GM10248 (cell line): ENCODE measurements around the gene TEPSIN.

ENCODE experiments used
- CTCF ChIA-PET: fragments of 300-600 bp; sonication (Branson Sonifier 250); formaldehyde crosslinking; extraction: SDS; loops from one replicate; lab custom pipeline; 2021; ENCODE audit warnings: antibody characterized with exemption; lab: Yijun Ruan, JAX
- POLR2A ChIA-PET: fragments of 350-650 bp; sonication (Branson Sonifier 250); formaldehyde crosslinking; extraction: SDS; loops from one replicate; lab custom pipeline; 2020; ENCODE audit warnings: antibody characterized with exemption; lab: Yijun Ruan, JAX
- DNase-seq: peaks from one replicate; pipeline ENCODE4 v3.0.0; 2012; ENCODE audit errors: extremely low spot score
- CTCF ChIP-seq: IDR thresholded peaks from 2 replicates; pipeline ENCODE4 v1.5.1; 2012; ENCODE audit warnings: mild to moderate bottlenecking, low read depth; ENCODE audit errors: extremely low read depth, missing control alignments, control extremely low read depth

Gene TEPSIN

GRCh38 chr17:81246679-81247338 is 8.0 kb upstream of the TEPSIN start:
- ChIA-PET POLR2A (no interaction called here), CTCF (interaction anchor here (2.5 kb wide), 1 partner anchor 238 kb away, joined by 9 read pairs; no protein-coding TSS in a partner anchor)
- TF ChIP-seq CTCF: no peak
- no peak for DNase-seq

GRCh38 chr17:81246343-81246670 is 7.5 kb upstream of the TEPSIN start:
- CTCF ChIA-PET: interaction anchor here (2.5 kb wide), 1 partner anchor 238 kb away, joined by 9 read pairs; no protein-coding TSS in a partner anchor
- no peak for DNase-seq
- TF ChIP-seq CTCF: no peak
- POLR2A ChIA-PET: no interaction called here

- DNase-seq: no peak
- TF ChIP-seq CTCF: no peak
- POLR2A ChIA-PET: no interaction called here
- CTCF ChIA-PET: interaction anchor here (0.9 to 2.6 kb wide), 3 partner anchors 7 to 239 kb away, joined by 3 to 9 read pairs (median 5); no protein-coding TSS in a partner anchor
Measured at GRCh38 chr17:81245665-81246342, 6.9 kb upstream of the TEPSIN start.

- DNase-seq: peak; percentile 59
- CTCF ChIA-PET: interaction anchor here (0.9 to 2.6 kb wide), 3 partner anchors 8 to 240 kb away, joined by 3 to 9 read pairs (median 5); no protein-coding TSS in a partner anchor
- POLR2A ChIA-PET: no interaction called here
- TF ChIP-seq CTCF: no peak
Measured at GRCh38 chr17:81245024-81245664, 6.3 kb upstream of the TEPSIN start.

- ChIA-PET POLR2A (no interaction called here), CTCF (interaction anchor here (0.9 to 2.6 kb wide), 3 partner anchors 8 to 240 kb away, joined by 3 to 9 read pairs (median 5); no protein-coding TSS in a partner anchor)
- no peak for TF ChIP-seq CTCF
- DNase-seq: no peak
Measured at GRCh38 chr17:81244358-81245023, 5.6 kb upstream of the TEPSIN start.

GRCh38 chr17:81243333-81243664 is 4.4 kb upstream of the TEPSIN start:
- DNase-seq: no peak
- CTCF ChIA-PET: interaction anchor here (1.7 to 5.0 kb wide), 2 partner anchors 10 to 100 kb away, joined by 3 to 39 read pairs; no protein-coding TSS in a partner anchor
- TF ChIP-seq CTCF: no peak

More at GRCh38 chr17:81243333-81243664, 4.4 kb upstream of the TEPSIN start:
- POLR2A ChIA-PET: no interaction called here
